Measurements from ENCODE around the gene ISOC1. TPM values are rescaled to one million over a fixed set of nuclear protein-coding genes. Genes with fewer than 3 reads are reported as not detected.

The ISOC1 gene
- total RNA-seq, 2 donors from 2014 or later: 45.9 to 168 TPM

- H3K4me1 ChIP-seq: no peaks in the 10 kb centered on the region
- H3K4me3 ChIP-seq: no peak overlapping the region
- TF ChIP-seq, protein P1, sequence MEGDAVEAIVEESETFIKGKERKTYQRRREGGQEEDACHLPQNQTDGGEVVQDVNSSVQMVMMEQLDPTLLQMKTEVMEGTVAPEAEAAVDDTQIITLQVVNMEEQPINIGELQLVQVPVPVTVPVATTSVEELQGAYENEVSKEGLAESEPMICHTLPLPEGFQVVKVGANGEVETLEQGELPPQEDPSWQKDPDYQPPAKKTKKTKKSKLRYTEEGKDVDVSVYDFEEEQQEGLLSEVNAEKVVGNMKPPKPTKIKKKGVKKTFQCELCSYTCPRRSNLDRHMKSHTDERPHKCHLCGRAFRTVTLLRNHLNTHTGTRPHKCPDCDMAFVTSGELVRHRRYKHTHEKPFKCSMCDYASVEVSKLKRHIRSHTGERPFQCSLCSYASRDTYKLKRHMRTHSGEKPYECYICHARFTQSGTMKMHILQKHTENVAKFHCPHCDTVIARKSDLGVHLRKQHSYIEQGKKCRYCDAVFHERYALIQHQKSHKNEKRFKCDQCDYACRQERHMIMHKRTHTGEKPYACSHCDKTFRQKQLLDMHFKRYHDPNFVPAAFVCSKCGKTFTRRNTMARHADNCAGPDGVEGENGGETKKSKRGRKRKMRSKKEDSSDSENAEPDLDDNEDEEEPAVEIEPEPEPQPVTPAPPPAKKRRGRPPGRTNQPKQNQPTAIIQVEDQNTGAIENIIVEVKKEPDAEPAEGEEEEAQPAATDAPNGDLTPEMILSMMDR (IDR thresholded peaks at IDR 0.05): no peak
These were observed 25.3 kb upstream of the ISOC1 start for GRCh38 chr5:129069292-129069691.

DNA sequence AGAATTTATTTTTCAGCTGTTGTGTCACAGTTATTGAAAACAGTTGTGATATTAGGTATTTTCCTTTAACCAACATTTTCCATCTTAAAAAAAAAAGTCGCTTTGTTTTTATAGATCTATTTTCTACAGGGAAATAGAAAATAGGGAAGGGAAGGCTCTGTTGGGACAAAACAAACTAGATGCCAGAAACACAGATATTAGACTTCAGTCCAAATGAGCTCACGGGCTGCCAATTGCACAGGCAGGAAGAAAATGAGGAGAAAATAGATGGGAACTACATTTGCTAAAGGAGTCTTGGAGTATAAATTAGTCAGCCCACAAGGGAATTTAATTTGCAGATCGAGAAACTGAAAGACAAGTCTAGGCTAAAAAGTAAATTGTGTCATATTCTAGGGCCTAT lies 21.4 kb upstream of the ISOC1 start:
- Histone ChIP-seq H3K27ac (no peak overlapping the region), H3K4me1 (peaks cover 0 to 7% of the 10 kb centered on the region in 2 donors), H3K4me3 (no peak overlapping the region), H3K36me3 (no peaks in the 10 kb centered on the region), H3K27me3 (no peaks in the 10 kb centered on the region), H3K9me3 (no peaks in the 10 kb centered on the region)
- TF ChIP-seq, protein P1 (IDR thresholded peaks at IDR 0.05): no peak
- DNase-seq (ENCODE audit: low spot score): no peak

More at GRCh38 chr5:129069292-129069691, 25.3 kb upstream of the ISOC1 start:
- no peak overlapping the region for H3K27ac ChIP-seq
- DNase-seq (ENCODE audit: low spot score): no peak
- H3K27me3 ChIP-seq: no peaks in the 10 kb centered on the region
- no peaks in the 10 kb centered on the region for H3K36me3 ChIP-seq
- H3K9me3 ChIP-seq: no peaks in the 10 kb centered on the region

DNA sequence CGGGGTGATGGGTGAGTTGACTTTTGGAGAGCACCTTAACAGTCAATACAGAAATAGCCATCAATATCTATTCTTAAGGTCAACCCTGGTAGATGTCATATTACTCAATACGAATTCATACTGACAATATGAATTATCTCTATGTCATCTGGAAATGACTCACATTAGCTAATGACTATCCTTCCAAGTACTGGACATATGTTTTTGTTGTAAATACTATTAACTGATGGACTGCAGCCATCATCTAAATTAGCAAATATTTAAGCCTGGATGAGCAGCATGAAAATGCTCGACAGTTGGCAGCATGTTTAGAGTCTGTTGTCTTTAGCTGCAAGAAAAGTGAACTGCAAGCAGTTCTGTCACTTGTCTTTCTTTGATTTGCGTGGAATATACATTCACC lies 19.6 kb upstream of the ISOC1 start:
- H3K27me3 ChIP-seq: no peaks in the 10 kb centered on the region
- no peak overlapping the region for H3K4me3 ChIP-seq
- no peak for DNase-seq (ENCODE audit: low spot score)
- H3K9me3 ChIP-seq: no peaks in the 10 kb centered on the region
- no peak overlapping the region for H3K27ac ChIP-seq
- H3K36me3 ChIP-seq: no peaks in the 10 kb centered on the region
- TF ChIP-seq, protein P1 (IDR thresholded peaks at IDR 0.05): no peak
- peaks cover 0 to 18% of the 10 kb centered on the region in 2 donors for H3K4me1 ChIP-seq

- Histone ChIP-seq H3K4me3 (no peak overlapping the region), H3K4me1 (peaks cover 0 to 24% of the 10 kb centered on the region in 2 donors), H3K27me3 (no peaks in the 10 kb centered on the region), H3K9me3 (no peaks in the 10 kb centered on the region), H3K27ac (no peak overlapping the region), H3K36me3 (no peaks in the 10 kb centered on the region)
- TF ChIP-seq, protein P1 (IDR thresholded peaks at IDR 0.05): no peak
- no peak for DNase-seq (ENCODE audit: low spot score)
These were observed 17.0 kb upstream of the ISOC1 start for GRCh38 chr5:129077433-129078075.

- no peaks in the 10 kb centered on the region for H3K9me3 ChIP-seq
- H3K4me1 ChIP-seq: peaks cover 0 to 27% of the 10 kb centered on the region in 2 donors
- no peak overlapping the region for H3K27ac ChIP-seq
- H3K36me3 ChIP-seq: no peaks in the 10 kb centered on the region
- H3K4me3 ChIP-seq: no peak overlapping the region
- no peak for DNase-seq (ENCODE audit: low spot score)
- TF ChIP-seq, protein P1 (IDR thresholded peaks at IDR 0.05): no peak
- H3K27me3 ChIP-seq: no peaks in the 10 kb centered on the region
These were observed 16.3 kb upstream of the ISOC1 start for GRCh38 chr5:129078247-129078646.

DNA sequence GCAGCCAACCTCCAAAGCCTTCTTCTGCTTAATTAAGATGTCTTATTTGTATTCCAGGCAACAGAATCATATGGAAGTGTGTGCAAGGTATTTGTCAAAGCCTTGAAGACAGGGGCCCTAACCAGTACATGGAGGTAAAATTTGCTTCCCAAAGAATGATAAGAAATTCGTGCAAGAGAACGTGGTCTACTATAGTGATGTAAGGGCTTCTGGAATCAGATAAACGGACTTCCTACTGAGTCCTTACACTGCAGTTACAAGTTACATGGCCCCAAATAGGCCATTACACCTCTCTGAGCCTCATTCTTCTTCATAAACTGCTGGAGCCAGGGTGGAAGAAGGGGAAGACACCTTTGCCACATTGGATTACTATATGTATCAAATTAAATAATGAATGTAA lies 15.9 kb upstream of the ISOC1 start:
- Histone ChIP-seq H3K27ac (no peak overlapping the region), H3K4me1 (peaks cover 0 to 27% of the 10 kb centered on the region in 2 donors), H3K36me3 (no peaks in the 10 kb centered on the region), H3K9me3 (no peaks in the 10 kb centered on the region), H3K27me3 (no peaks in the 10 kb centered on the region), H3K4me3 (no peak overlapping the region)
- no peak for DNase-seq (ENCODE audit: low spot score)
- TF ChIP-seq, protein P1 (IDR thresholded peaks at IDR 0.05): no peak
